ENCODE data around the gene CELF1. TPM values are rescaled to one million over a fixed set of nuclear protein-coding genes. Genes with fewer than 3 reads are reported as not detected.
A peak's percentile ranks its signal among the peaks of the same experiment; 100 is the strongest.

The CELF1 gene
- polyA plus RNA-seq, 1 of the 3 experiments (the other 2 are of a cell fraction) = 47.5 TPM

- Histone ChIP-seq H3F3A (replicated peaks; ENCODE audit: insufficient read depth) (no peaks in the 10 kb centered on the region), H3K4me1 (ENCODE audit: control insufficient read depth in 1 of 2, insufficient read depth in 2 of 2, low read depth in 1 of 2, low read length in 1 of 2) (peaks cover 26 to 40% of the 10 kb centered on the region in 2 experiments; a peak in 3 of 4 replicates), H3K4me3 (ENCODE audit: low read depth in 2 of 2, low read length in 1 of 2) (no peak overlapping the region), H4K20me1 (ENCODE audit: insufficient read depth) (peaks cover 95% of the 10 kb centered on the region), H3K4me2 (no peak overlapping the region), H3K27me3 (ENCODE audit: insufficient read depth) (no peaks in the 10 kb centered on the region), H3K27ac (ENCODE audit: low read depth in 2 of 2, low read length in 1 of 2) (peak overlapping the region in 1 of 2 experiments; percentile 84; a peak in 2 of 4 replicates), H3K9ac (no peak overlapping the region), H3K9me3 (no peaks in the 10 kb centered on the region), H3K36me3 (replicated peaks in 1 of 2; ENCODE audit: control insufficient read depth in 1 of 2, insufficient read depth in 2 of 2, low read length in 1 of 2) (peaks cover 20 to 40% of the 10 kb centered on the region in 2 experiments), H3K79me2 (ENCODE audit: insufficient read depth) (peaks cover 100% of the 10 kb centered on the region), H3K9me2 (no peaks in the 10 kb centered on the region), H2AFZ (ENCODE audit: low read depth) (no peak overlapping the region)
- TF ChIP-seq PBX3 (IDR thresholded peaks at IDR 0.05) (no peak), REST (IDR thresholded peaks at IDR 0.05; ENCODE audit: low read depth, low read length) (no peak), GATA2 (CRISPR knock-in tag; IDR thresholded peaks at IDR 0.05) (peak; percentile 46; the same call in 1 of the 2 replicates), SMC3 (IDR thresholded peaks at IDR 0.05; ENCODE audit: low read depth, low read length) (no peak), USF1 (IDR thresholded peaks at IDR 0.05; ENCODE audit: borderline replicate concordance, low read depth) (no peak), GABPA (IDR thresholded peaks at IDR 0.05; ENCODE audit: low read depth) (no peak), ELF1 (IDR thresholded peaks at IDR 0.05) (no peak), CHD2 (IDR thresholded peaks at IDR 0.05; ENCODE audit: low read length, partially characterized antibody) (peak; percentile 7), TAF1 (IDR thresholded peaks at IDR 0.05; ENCODE audit: borderline replicate concordance, low read depth, low read length) (no peak), RAD21 (IDR thresholded peaks at IDR 0.05; ENCODE audit: low read length) (no peak), TCF12 (IDR thresholded peaks at IDR 0.05) (no peak), FOXJ3 (CRISPR knock-in tag; IDR thresholded peaks at IDR 0.05) (no peak)
- CTCF ChIA-PET = no interaction called here
- DNase-seq = no peak
- WGBS (ENCODE audit: low lambda C conversion rate) = 89% methylated on average over 3 of the region's 3 CpGs
- POLR2A ChIA-PET = no interaction called here
Observed at GRCh38 chr11:47499614-47500013, 53.3 kb downstream of the CELF1 start.

DNA sequence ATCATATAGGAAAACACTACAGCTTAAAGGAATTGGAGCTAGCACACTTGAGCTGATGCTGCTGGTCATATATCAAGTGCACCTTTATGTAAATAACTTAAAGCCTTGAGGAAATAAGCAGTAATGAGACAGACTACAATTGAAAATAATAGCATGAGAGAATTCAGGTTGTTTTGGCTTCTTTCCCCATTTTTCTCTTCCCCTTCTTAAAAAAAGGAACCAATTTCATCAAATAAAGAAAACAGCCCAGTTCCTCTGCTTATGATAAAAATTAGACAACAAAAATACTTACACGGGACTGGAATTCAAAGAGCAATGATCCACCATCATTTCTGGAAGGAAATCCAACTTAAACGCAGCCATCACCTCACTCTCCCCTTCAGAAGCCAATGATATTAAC is 53.8 kb downstream of the CELF1 start:
- Histone ChIP-seq H3K4me1 (ENCODE audit: control insufficient read depth in 1 of 2, insufficient read depth in 2 of 2, low read depth in 1 of 2, low read length in 1 of 2) (peaks cover 26 to 40% of the 10 kb centered on the region in 2 experiments; a peak in 3 of 4 replicates), H3K4me2 (no peak overlapping the region), H4K20me1 (ENCODE audit: insufficient read depth) (peaks cover 93% of the 10 kb centered on the region), H2AFZ (ENCODE audit: low read depth) (no peak overlapping the region), H3K27ac (ENCODE audit: low read depth in 2 of 2, low read length in 1 of 2) (peak overlapping the region in 1 of 2 experiments; percentile 84; a peak in 2 of 4 replicates), H3K9me3 (no peaks in the 10 kb centered on the region), H3K36me3 (replicated peaks in 1 of 2; ENCODE audit: control insufficient read depth in 1 of 2, insufficient read depth in 2 of 2, low read length in 1 of 2) (peaks cover 25 to 44% of the 10 kb centered on the region in 2 experiments), H3K27me3 (ENCODE audit: insufficient read depth) (no peaks in the 10 kb centered on the region), H3K9ac (no peak overlapping the region), H3K9me2 (no peaks in the 10 kb centered on the region), H3K4me3 (ENCODE audit: low read depth in 2 of 2, low read length in 1 of 2) (no peak overlapping the region), H3F3A (replicated peaks; ENCODE audit: insufficient read depth) (no peaks in the 10 kb centered on the region), H3K79me2 (ENCODE audit: insufficient read depth) (peaks cover 100% of the 10 kb centered on the region)
- ChIA-PET POLR2A (interaction anchor here (0.7 to 1.3 kb wide), 3 partner anchors 9 to 20 kb away, joined by 3 read pairs; no protein-coding TSS in a partner anchor), CTCF (interaction anchor here (0.9 to 1.0 kb wide), 2 partner anchors 13 to 19 kb away, joined by 3 read pairs; no protein-coding TSS in a partner anchor)
- WGBS (ENCODE audit: low lambda C conversion rate) = 63% methylated on average over 2 of the region's 2 CpGs
- DNase-seq = no peak
- no peak for TF ChIP-seq MAX (IDR thresholded peaks at IDR 0.05; ENCODE audit: low read depth)
- TF ChIP-seq TAF1 (IDR thresholded peaks at IDR 0.05; ENCODE audit: borderline replicate concordance, low read depth, low read length) = no peak
- TF ChIP-seq FOXJ3 (CRISPR knock-in tag; IDR thresholded peaks at IDR 0.05) = no peak
- no peak for TF ChIP-seq GABPA (IDR thresholded peaks at IDR 0.05; ENCODE audit: low read depth)
- no peak for TF ChIP-seq USF1 (IDR thresholded peaks at IDR 0.05; ENCODE audit: borderline replicate concordance, low read depth)
- no peak for TF ChIP-seq JUND (IDR thresholded peaks at IDR 0.05)
- no peak for TF ChIP-seq TCF12 (IDR thresholded peaks at IDR 0.05)
- TF ChIP-seq PBX3 (IDR thresholded peaks at IDR 0.05) = no peak
- TF ChIP-seq, protein P1, sequence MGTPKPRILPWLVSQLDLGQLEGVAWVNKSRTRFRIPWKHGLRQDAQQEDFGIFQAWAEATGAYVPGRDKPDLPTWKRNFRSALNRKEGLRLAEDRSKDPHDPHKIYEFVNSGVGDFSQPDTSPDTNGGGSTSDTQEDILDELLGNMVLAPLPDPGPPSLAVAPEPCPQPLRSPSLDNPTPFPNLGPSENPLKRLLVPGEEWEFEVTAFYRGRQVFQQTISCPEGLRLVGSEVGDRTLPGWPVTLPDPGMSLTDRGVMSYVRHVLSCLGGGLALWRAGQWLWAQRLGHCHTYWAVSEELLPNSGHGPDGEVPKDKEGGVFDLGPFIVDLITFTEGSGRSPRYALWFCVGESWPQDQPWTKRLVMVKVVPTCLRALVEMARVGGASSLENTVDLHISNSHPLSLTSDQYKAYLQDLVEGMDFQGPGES (IDR thresholded peaks at IDR 0.05; ENCODE audit: low read depth, low read length) = no peak
- no peak for TF ChIP-seq ELF1 (IDR thresholded peaks at IDR 0.05)
- no peak for TF ChIP-seq CHD2 (IDR thresholded peaks at IDR 0.05; ENCODE audit: low read length, partially characterized antibody)
